Activated CD4-positive, alpha-beta T cell treated with anti-CD3 and anti-CD28 coated beads, Interleukin-2, amount 50 U/mL, for 16 hours (primary cell): Measurements from ENCODE around the gene ABCB9.
A peak's percentile ranks its signal among the peaks of the same experiment; 100 is the strongest.
"Not testable (repeated sequence)": the region's sequence is repeated elsewhere in the genome, so short reads cannot be mapped to it uniquely, and the experiment has no call there.

Source experiments
- DNase-seq: peaks from one replicate; pipeline ENCODE4 v3.0.0-alpha.2; 2020

ABCB9 gene

DNA sequence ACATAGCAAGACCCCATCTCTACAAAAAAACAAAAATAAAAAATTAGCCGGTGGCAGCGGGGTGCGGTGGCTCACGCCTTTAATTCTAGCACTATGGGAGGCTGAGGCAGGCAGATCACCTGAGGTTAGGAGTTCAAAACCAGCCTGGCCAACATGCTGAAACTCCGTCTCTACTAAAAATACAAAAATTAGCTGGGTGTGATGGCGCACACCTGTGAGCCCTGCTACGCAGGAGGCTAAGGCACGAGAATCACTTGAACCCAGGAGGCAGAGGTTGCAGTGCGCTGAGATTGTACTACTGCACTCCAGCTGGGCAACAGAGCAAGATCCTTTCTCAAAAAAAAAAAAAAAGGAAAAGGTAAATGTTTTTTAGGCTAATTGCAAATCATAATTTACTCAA, 73.5 kb downstream of the ABCB9 start:
- not testable (repeated sequence) for DNase-seq

DNA sequence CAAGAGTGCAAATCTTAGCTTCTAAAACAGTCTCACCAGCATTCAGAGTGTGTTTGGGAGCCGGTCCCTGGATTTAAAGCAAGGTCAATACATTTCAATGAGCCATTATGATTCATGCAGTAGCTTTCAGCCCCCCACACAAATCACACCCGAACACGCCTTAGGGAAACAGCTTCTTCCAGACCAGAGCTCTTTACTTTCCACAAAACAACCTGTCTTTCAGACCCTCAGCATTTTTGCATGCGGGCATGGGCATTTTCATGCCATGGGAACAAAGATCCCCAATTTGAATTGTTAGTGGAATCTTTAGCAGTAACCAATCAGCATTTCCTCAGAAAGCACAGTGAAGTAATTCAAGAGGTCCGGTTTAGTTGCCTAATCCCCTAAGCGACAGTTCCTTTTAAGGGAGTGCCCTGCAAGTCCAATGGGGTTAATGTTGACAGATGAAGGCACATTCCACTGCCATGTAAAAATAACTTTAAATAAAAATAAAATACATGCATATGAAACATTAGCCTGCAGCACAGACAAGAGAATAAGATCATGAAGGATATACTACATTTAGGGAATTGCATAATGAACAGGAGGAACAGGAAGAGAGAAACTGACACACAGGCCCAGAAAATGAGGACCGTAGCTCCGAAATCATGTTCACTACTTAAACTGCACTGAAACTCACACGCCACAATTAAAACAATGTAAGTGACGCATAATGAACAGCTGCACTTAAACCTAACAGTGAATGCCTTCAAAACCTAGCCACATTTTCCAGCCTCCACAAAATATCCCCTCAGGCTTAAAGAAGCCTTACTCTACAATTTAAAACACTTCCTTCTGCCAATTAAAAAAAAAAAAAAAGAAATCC, 74.4 kb downstream of the ABCB9 start:
- no peak for DNase-seq

DNA sequence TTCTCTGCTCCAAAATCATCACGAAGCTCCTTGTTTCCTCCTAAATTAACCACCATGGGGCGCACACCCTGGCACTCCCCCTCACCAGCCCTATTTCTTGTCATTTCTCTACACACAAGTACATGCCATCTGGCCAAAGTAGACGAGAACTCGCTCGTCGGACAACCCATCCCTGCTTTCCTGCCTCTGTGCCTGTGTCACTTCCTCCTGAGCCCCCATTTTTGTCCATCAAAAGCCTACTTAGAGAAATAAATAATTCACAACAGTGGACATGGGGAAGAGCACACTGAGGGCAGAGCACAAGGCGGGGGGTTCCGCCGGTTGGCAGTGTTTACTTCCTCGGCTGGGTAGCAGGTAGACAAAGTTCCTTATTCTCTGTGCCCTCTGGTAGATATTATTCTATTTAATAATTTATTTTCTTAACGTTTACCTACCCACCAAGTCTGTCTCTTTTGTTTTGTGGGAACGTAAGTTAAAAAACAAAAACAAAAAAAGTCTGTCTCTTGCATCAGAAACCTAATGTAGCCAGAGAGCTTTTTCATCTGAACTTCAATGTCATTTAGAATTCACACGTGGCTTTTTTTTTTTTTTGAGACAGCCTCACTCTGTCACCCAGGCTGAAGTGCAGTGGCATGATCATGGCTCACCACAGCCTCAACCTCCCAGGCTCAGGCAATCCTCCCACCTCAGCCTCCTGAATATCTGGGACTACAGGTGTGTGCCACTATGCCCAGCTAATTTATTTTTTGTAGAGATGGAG, 76.3 kb downstream of the ABCB9 start:
- no peak for DNase-seq

DNA sequence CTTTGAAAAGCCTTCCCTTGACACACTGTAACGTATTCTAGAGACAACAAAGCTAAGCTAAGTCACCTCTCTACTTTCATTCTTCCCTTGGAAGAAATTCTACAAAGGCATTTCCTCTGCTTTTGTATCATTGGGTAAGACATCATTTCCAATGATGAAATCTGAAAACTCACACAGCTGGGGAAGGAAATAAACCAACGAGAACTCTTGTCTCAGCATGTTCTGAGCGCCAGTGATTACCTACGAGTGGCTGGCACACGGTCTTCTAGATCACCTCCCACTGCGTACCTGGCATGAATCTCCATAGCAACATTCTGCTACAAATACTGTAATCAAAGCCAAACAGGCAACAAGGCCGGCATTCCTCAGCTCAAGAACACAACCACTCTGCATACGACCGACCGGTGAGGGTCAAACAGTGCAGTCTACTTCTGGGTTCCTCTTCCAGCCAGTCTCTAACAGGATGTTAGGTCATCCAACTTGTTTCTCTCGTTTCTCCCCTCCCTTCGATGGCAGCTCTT, 78.0 kb downstream of the ABCB9 start:
- DNase-seq = peak; percentile 67

DNA sequence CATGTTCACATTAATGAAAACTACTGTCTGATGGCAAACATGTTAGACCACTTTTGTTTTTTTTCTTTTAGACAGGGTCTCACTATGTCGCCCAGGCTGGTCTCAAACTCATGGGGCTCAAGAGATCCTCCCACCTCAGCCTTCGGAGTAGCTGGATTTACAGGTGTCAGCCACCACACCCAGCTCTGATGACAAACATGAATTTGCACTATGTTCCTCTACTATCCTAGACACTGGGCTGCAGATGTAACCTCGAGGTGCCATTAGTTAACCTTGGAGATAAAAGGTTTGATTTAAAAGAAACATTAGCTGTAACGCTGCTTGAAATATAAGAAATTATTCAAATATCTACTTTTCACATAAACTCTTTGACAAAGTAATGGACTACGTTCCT, 78.4 kb downstream of the ABCB9 start:
- no peak for DNase-seq

DNA sequence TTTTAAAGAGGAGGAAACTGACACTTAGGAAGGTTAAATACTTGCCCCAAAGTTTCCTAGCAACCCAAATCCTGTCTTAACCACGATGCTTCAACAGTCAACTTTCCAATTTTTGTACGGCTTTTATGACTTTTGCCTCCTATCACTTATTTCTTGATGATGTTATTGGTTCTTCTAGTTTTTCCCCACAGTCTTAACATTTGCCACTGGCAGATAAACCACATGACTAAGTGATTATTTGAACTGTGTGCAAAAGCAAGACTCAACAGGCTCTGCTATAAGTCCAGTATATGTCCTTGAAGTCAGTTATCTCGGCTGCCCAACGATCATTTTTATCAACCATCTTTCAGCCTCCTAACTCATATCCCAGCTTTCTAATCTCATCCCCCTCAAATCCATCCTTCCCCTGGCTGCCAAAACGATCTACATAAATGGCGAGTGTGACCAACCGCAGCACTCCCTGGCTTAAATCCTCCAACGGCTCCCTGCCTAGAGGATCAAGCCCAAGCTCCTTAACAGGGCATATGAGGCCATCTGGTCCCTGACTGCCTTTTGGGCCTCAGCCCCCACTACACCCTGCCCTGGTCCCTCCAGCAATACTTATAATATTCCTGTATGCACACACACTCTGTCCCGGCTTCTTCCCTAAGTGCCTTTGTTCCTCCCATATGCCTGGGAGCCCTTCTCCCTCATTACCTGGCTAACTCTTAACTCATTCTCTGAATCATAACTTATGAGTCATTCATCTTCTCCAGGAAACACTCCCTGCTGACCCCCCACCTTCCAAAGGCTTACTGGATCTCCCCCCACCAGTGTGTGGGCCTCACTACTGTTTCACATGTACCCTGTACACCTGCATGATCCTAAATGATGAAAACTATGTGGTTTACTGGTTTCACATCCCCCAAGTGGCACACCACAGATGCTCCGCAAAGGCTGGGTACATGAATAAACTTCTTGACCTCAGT, 79.1 kb downstream of the ABCB9 start:
- peak; percentile 80 for DNase-seq

DNA sequence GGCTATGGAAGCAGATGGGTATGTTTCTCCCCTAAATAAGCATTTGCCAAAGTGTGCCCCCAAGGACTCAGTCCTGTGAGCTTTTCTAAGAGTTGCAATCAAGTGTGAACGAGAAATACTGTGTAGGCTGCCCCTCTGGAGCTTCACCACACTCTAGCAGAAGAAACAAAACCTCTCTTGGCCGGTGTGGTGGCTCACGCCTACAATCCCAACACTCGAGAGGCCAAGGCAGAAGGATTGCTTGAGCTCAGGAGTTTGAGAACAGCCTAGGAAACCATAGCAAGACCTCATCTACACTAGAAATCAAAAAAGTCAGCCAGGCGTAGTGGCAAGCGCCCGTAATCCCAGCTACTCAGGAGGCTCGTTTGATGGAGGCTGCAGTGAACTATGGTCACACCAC, 80.1 kb downstream of the ABCB9 start:
- no peak for DNase-seq

DNA sequence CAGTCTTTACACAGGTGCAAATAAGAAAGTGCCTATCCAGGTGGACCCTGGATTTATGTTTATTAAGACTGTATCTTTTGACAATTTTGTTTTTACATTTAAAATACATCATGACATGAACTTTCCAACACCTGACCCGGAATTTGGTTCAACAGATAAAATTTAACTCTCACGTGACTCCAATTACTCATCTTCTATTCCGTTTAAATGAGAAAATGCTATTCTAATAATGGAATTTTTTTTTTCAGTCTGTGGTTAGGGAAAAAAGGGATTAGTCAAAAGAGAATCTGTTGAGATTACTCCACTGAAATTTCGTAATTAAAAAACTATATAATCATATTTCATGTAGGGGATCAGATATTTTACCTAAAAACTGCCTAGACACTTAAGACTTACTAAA, 81.4 kb downstream of the ABCB9 start:
- no peak for DNase-seq

DNA sequence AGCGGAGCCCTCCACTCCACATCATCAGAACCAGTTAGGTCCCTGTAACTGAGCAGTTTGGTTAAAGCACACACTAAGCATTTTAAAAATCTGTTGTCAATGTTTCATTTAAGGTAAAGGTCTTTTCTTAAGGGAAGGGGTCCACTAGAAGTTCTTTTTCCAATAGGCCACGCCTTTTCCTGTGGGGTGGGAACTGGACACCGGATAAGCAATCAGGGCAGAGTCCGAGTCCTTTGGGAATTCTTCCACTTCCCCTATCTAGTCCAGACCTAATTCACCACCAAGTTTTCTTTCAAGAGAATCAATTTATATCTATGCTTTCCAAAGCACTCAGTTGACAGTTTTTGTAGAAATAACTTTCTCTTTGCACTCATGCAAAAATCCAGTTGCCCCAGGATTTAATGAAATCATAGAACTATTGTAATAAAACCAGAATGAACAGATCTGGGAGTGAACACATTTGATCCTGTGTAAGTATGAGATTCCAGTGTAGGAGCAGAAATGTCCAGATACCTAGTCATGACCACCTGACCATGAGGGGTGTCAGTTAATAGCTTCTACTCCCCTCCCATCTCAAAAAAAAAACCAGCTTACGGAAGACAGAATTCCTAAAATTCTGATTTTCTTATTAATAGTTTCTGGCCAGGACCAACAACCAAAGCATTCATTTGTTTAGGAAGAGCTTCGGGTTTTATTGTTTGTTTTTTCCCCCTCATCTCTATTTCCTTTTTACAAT, 82.0 kb downstream of the ABCB9 start:
- DNase-seq = no peak

DNA sequence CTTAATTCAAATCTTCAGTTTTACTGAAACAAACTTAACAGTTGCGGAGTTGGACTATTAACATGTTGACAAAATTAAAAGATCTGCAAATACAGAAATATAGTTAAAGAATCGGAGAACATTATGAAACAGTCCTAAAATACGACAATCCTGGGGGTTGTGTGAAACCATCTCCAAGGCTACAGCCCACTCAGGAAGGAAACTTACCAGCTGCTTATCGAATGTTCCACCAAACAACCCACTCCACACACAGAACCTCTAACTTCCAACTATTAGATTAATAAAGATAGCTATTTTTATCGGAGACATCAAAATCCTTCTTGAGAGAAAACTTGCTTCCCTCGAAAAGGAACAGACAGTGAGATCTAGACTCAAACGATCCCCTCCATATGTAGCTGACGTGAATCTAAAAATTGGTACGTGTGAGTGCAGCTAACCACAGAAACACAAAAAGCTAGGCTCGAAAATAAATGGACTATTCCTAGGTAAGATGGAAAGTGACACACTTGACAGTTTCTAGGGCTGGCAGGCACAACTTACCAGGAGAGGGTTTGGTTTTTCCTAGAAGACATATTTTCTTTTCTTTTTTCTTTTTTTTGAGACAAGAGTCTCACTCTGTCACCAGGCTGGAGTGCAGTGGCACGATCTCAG, 83.2 kb downstream of the ABCB9 start:
- peak; percentile 53 for DNase-seq

DNA sequence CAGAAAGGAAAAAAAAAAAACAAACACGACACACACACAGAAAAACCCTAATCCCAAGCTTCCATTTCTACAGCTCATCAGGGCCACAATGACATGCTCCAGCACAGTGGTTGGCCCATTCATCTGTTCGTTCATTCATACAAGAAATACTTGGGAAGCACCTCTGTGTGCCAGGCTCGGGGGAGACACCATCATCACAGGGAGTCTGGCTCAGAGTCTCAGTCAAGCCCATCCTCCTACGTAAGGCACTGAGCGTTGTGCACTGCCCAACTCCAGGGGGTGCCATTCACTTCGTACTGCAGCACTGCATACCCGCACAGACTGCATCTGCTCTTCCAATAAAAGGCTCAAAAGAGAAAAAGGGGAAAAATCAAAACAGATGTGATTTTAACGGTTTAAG, 85.6 kb downstream of the ABCB9 start:
- DNase-seq = no peak

DNA sequence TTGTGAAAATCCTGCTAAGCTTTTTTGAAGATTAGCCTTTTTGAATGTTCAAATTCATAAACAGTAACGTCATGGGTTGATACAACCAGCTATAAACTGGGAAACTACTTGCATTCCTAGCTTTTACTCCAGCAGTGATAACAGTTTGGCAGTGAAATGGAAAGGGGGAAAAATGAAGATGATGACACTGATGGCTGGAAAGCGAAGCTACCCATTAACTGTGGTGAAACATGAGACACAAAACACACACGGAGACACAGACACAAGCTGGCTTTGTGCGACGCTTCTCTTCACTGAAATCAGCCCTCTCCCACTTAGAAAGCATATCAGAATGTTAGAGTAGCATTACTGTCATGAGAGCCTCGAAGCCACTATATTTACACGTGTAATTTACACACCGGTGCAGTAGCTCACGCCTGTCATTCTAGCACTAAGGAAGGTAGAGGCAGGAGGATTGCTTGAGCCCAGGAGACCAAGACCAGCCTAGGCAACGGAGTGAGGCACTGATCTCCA, 86.1 kb downstream of the ABCB9 start:
- no peak for DNase-seq
